Measurements from ENCODE around the gene TUBD1. TPM values are rescaled to one million over a fixed set of nuclear protein-coding genes. Genes with fewer than 3 reads are reported as not detected.
A peak's percentile ranks its signal among the peaks of the same experiment; 100 is the strongest.

TUBD1 gene
- total and polyA plus RNA-seq, 2 of the 13 experiments (the other 11 are each of a cell fraction or from before 2014, with no cell fraction given), result 18.2 to 25.9 TPM

DNA sequence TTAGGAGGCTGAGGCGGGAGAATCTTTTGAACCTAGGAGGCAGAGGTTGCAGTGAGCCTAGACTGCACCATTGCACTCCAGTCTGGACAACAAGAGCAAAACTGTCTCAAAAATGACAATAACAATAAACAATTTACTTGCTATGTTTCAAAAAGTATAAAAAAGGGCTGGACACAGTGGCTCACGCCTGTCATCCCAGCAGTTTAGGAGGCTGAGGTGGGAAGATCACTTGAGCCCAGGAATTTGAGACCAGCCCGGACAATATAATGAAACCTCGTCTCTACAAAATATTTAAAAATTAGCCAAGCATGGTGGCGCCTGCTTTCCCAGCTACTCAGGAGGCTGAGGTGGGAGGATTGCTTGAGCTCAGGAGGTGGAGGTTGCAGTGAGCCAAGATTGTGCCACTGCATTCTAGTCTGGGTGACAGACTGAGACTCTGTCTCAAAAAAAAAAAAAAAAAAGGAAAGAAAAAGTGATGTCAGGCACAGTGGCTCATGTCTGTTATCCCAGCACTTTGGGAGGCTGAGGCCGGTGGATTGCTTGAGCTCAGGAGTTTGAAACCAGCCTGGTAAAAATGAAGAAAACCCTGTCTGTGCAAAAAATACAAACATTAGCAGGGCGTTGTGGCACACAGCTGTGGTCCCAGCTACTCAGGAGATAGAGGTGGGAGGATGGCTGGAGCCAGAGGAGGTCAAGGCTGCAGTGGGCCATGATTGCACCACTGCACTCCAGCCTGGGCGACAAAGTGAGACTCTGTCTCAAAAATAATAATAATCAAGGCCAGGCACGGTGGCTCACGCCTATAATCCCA is 38.6 kb downstream of the TUBD1 start (continued):
- TF ChIP-seq ZNF331 (CRISPR knock-in tag; IDR thresholded peaks at IDR 0.05), result peak; percentile 87
- TF ChIP-seq, protein P1, sequence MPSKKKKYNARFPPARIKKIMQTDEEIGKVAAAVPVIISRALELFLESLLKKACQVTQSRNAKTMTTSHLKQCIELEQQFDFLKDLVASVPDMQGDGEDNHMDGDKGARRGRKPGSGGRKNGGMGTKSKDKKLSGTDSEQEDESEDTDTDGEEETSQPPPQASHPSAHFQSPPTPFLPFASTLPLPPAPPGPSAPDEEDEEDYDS (CRISPR knock-in tag; IDR thresholded peaks at IDR 0.05), result peak; percentile 54
- TF ChIP-seq HOXA3 (CRISPR knock-in tag; IDR thresholded peaks at IDR 0.05), result peak; percentile 72
- TF ChIP-seq, protein P2, sequence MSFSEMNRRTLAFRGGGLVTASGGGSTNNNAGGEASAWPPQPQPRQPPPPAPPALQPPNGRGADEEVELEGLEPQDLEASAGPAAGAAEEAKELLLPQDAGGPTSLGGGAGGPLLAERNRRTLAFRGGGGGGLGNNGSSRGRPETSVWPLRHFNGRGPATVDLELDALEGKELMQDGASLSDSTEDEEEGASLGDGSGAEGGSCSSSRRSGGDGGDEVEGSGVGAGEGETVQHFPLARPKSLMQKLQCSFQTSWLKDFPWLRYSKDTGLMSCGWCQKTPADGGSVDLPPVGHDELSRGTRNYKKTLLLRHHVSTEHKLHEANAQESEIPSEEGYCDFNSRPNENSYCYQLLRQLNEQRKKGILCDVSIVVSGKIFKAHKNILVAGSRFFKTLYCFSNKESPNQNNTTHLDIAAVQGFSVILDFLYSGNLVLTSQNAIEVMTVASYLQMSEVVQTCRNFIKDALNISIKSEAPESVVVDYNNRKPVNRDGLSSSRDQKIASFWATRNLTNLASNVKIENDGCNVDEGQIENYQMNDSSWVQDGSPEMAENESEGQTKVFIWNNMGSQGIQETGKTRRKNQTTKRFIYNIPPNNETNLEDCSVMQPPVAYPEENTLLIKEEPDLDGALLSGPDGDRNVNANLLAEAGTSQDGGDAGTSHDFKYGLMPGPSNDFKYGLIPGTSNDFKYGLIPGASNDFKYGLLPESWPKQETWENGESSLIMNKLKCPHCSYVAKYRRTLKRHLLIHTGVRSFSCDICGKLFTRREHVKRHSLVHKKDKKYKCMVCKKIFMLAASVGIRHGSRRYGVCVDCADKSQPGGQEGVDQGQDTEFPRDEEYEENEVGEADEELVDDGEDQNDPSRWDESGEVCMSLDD (CRISPR knock-in tag; IDR thresholded peaks at IDR 0.05; ENCODE audit: borderline replicate concordance), result 0 out of 2 replicates have a peak, but pooled peaks have one; percentile 36
- peak; percentile 29; the same call in 1 of the 2 replicates for TF ChIP-seq DPF2 (CRISPR knock-in tag; IDR thresholded peaks at IDR 0.05; ENCODE audit: borderline replicate concordance, low read depth)
- 0 out of 2 replicates have a peak, but pooled peaks have one; percentile 33 for TF ChIP-seq POLR2G (IDR thresholded peaks at IDR 0.05; ENCODE audit: low read depth, low read length)
- peak in 1 of 2 experiments; percentile 80; a peak in 1 of 4 replicates for TF ChIP-seq KLF16 (CRISPR knock-in tag; IDR thresholded peaks at IDR 0.05)
- TF ChIP-seq, protein P3, sequence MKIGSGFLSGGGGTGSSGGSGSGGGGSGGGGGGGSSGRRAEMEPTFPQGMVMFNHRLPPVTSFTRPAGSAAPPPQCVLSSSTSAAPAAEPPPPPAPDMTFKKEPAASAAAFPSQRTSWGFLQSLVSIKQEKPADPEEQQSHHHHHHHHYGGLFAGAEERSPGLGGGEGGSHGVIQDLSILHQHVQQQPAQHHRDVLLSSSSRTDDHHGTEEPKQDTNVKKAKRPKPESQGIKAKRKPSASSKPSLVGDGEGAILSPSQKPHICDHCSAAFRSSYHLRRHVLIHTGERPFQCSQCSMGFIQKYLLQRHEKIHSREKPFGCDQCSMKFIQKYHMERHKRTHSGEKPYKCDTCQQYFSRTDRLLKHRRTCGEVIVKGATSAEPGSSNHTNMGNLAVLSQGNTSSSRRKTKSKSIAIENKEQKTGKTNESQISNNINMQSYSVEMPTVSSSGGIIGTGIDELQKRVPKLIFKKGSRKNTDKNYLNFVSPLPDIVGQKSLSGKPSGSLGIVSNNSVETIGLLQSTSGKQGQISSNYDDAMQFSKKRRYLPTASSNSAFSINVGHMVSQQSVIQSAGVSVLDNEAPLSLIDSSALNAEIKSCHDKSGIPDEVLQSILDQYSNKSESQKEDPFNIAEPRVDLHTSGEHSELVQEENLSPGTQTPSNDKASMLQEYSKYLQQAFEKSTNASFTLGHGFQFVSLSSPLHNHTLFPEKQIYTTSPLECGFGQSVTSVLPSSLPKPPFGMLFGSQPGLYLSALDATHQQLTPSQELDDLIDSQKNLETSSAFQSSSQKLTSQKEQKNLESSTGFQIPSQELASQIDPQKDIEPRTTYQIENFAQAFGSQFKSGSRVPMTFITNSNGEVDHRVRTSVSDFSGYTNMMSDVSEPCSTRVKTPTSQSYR (CRISPR knock-in tag; IDR thresholded peaks at IDR 0.05; ENCODE audit: borderline replicate concordance), result peak; percentile 76; the same call in 1 of the 2 replicates
- peak; percentile 8 for TF ChIP-seq U2AF1 (optimal IDR thresholded peaks at IDR 0.05; ENCODE audit: low read depth, low read length)
- peak; percentile 62; the same call in 1 of the 2 replicates for TF ChIP-seq SP5 (CRISPR knock-in tag; IDR thresholded peaks at IDR 0.05; ENCODE audit: borderline replicate concordance, low read depth)
- 0 out of 2 replicates have a peak, but pooled peaks have one; percentile 35 for TF ChIP-seq RELA (CRISPR knock-in tag; IDR thresholded peaks at IDR 0.05)
- TF ChIP-seq, protein P4, sequence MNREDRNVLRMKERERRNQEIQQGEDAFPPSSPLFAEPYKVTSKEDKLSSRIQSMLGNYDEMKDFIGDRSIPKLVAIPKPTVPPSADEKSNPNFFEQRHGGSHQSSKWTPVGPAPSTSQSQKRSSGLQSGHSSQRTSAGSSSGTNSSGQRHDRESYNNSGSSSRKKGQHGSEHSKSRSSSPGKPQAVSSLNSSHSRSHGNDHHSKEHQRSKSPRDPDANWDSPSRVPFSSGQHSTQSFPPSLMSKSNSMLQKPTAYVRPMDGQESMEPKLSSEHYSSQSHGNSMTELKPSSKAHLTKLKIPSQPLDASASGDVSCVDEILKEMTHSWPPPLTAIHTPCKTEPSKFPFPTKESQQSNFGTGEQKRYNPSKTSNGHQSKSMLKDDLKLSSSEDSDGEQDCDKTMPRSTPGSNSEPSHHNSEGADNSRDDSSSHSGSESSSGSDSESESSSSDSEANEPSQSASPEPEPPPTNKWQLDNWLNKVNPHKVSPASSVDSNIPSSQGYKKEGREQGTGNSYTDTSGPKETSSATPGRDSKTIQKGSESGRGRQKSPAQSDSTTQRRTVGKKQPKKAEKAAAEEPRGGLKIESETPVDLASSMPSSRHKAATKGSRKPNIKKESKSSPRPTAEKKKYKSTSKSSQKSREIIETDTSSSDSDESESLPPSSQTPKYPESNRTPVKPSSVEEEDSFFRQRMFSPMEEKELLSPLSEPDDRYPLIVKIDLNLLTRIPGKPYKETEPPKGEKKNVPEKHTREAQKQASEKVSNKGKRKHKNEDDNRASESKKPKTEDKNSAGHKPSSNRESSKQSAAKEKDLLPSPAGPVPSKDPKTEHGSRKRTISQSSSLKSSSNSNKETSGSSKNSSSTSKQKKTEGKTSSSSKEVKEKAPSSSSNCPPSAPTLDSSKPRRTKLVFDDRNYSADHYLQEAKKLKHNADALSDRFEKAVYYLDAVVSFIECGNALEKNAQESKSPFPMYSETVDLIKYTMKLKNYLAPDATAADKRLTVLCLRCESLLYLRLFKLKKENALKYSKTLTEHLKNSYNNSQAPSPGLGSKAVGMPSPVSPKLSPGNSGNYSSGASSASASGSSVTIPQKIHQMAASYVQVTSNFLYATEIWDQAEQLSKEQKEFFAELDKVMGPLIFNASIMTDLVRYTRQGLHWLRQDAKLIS (CRISPR knock-in tag; IDR thresholded peaks at IDR 0.05), result peak; percentile 43; the same call in 1 of the 2 replicates
- TF ChIP-seq SIX1 (CRISPR knock-in tag; IDR thresholded peaks at IDR 0.05; ENCODE audit: borderline replicate concordance), result peak; percentile 50; the same call in 1 of the 2 replicates
- TF ChIP-seq KAT8 (CRISPR knock-in tag; IDR thresholded peaks at IDR 0.05), result peak; percentile 51; the same call in 1 of the 2 replicates
- peak; percentile 59; the same call in 1 of the 2 replicates for TF ChIP-seq ZNF772 (CRISPR knock-in tag; IDR thresholded peaks at IDR 0.05)
- TF ChIP-seq, protein P5, sequence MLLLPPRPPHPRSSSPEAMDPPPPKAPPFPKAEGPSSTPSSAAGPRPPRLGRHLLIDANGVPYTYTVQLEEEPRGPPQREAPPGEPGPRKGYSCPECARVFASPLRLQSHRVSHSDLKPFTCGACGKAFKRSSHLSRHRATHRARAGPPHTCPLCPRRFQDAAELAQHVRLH (CRISPR knock-in tag; IDR thresholded peaks at IDR 0.05; ENCODE audit: borderline replicate concordance, low read depth), result peak; percentile 23; the same call in 1 of the 2 replicates
- peak; percentile 60 for TF ChIP-seq POGZ (CRISPR knock-in tag; IDR thresholded peaks at IDR 0.05)
- TF ChIP-seq RFXAP (CRISPR knock-in tag; IDR thresholded peaks at IDR 0.05; ENCODE audit: borderline replicate concordance), result 0 out of 2 replicates have a peak, but pooled peaks have one; percentile 31
